Epithelial cell of esophagus (primary cell): ENCODE data around the gene GALNT17.

Experiments used
- DNase-seq: peaks from one replicate; pipeline ENCODE4 v3.0.0; 2010; ENCODE audit warnings: low read depth
- H3K4me3 ChIP-seq: 2 replicates; pipeline ENCODE4 v1.5.1; 2011; ENCODE audit warnings: mild to moderate bottlenecking, low read length, control low read depth
- CTCF ChIP-seq: IDR thresholded peaks from 2 replicates; pipeline ENCODE4 v1.5.1; 2011; ENCODE audit warnings: low read depth, mild to moderate bottlenecking, low read length, control low read depth, inconsistent platforms; ENCODE audit not compliant: insufficient read depth; ENCODE audit errors: missing control alignments

GALNT17 gene

GRCh38 chr7:71323726-71324125 lies 191.8 kb downstream of the GALNT17 start:
- no peak for TF ChIP-seq CTCF

DNA sequence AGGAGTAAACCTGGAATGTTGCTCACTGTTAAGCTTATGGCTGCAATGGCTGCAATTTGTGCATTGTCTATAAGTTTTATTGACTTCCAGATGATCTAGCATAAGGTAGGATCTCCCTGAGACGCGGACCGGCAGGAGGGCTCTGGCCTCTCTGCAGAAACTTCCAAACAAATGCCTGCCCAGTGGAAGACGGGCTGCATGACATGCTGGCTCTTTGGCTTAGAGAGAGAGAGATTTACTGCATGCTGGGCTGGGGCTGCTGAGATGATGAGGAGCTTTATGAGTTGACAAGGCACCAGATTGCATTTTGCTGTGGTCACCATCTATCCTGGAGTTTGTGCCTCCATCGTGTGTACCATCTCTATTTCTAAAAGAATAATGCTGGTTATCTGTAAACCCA lies 193.2 kb downstream of the GALNT17 start:
- no peak for DNase-seq
- no peak for TF ChIP-seq CTCF
- H3K4me3 ChIP-seq = no peak overlapping the region

More at GRCh38 chr7:71323726-71324125, 191.8 kb downstream of the GALNT17 start:
- no peak overlapping the region for H3K4me3 ChIP-seq
- no peak for DNase-seq

DNA sequence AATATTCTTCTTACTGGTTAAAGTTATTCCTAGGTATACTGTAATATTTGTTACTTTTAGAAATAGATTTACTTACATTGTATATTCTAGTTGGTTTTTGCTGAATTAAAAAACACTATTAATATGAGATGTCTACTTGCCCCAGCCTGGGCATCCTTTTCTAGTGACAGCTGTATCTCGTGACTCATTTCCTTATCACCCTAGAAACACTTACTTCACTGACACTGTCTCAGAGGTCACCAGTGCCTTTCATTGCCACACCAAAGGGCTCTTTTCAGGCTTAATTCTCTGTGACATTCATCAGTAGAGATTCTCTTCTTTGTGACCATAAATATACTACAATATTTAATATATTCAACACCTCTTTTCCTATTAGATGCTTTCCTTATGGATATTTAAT lies 194.7 kb downstream of the GALNT17 start:
- no peak for DNase-seq
- no peak overlapping the region for H3K4me3 ChIP-seq
- TF ChIP-seq CTCF = no peak

DNA sequence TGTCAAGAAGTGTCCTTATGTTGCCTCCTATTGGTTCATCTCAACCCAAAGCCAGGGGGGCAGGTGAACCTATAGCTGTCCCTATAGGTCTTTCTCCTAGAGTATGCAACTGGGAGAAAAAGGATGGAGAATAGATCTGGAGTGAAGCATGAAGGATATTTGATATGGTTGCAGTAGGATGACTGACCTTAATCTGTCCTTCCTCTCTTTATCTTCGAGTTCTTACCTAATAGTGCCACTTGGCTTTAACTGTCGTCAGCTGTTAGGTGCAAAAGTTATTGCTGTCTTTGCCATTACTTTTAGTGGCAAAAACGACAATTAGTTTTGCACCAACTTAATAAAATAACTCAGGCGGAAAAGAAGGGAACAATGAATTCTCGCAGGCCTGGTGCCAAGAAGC lies 196.0 kb downstream of the GALNT17 start:
- H3K4me3 ChIP-seq = no peak overlapping the region
- TF ChIP-seq CTCF = no peak
- DNase-seq = no peak

- H3K4me3 ChIP-seq = no peak overlapping the region
- DNase-seq = no peak
- TF ChIP-seq CTCF = no peak
Measured at GRCh38 chr7:71329030-71329660, 197.2 kb downstream of the GALNT17 start.

DNA sequence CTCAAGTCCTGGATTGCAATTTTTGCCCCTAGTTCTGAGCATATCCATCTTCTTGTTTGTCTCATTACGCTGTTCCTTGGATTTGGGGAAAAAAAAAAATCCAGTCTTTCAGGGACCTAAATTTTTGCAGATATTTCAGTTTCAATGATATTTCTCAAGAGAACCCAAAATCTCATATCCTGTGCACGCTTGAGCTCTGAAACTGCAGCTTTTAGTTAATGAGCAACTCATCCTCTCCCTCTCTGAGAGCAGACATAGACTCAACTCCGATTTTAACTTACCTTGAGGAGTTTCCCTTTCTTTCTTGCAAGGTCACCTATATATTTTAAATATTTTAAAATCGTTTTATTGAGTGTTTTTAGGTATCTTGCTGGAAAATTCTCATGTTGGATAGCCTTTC lies 200.3 kb downstream of the GALNT17 start:
- TF ChIP-seq CTCF = no peak
- DNase-seq = no peak
- H3K4me3 ChIP-seq = no peak overlapping the region

DNA sequence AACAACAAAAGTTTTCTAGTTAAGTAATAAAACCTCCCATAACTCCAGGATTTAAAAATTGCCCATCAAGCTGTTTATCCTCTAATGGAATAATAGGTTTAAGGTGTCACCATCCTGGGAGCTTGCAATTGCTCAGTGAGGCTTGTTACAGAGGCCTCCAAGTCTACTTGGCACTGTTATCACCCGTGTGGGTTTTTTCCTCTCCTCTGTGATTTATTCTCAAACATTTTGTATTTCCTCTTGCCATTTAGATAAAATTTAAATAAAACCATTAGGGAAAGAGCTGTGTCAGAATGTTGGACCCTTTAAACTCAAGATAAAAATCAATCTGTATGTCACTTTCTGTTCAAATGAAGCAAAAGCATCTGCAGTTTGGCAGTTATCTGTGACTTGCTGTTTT lies 202.6 kb downstream of the GALNT17 start:
- no peak for TF ChIP-seq CTCF

More for the DNA sequence above, 202.6 kb downstream of the GALNT17 start:
- H3K4me3 ChIP-seq = no peak overlapping the region
- DNase-seq = no peak
